Fibroblast of pulmonary artery (primary cell): ENCODE data around the gene RALGAPA2.

Experiments used
- DNase-seq: peaks from one replicate; pipeline ENCODE4 v3.0.0-alpha.2; 2010; ENCODE audit warnings: low read depth
- H3K4me3 ChIP-seq: replicated peaks from 2 replicates; pipeline ENCODE4 v1.5.1; 2011; ENCODE audit warnings: low read depth, mild to moderate bottlenecking, control low read depth, low read length, moderate library complexity
- TF ChIP-seq, protein P1 (sequence below): IDR thresholded peaks from 2 replicates; pipeline ENCODE4 v1.5.1; 2011; ENCODE audit warnings: mild to moderate bottlenecking, control low read depth, low read length, inconsistent platforms; ENCODE audit errors: missing control alignments

Gene RALGAPA2

DNA sequence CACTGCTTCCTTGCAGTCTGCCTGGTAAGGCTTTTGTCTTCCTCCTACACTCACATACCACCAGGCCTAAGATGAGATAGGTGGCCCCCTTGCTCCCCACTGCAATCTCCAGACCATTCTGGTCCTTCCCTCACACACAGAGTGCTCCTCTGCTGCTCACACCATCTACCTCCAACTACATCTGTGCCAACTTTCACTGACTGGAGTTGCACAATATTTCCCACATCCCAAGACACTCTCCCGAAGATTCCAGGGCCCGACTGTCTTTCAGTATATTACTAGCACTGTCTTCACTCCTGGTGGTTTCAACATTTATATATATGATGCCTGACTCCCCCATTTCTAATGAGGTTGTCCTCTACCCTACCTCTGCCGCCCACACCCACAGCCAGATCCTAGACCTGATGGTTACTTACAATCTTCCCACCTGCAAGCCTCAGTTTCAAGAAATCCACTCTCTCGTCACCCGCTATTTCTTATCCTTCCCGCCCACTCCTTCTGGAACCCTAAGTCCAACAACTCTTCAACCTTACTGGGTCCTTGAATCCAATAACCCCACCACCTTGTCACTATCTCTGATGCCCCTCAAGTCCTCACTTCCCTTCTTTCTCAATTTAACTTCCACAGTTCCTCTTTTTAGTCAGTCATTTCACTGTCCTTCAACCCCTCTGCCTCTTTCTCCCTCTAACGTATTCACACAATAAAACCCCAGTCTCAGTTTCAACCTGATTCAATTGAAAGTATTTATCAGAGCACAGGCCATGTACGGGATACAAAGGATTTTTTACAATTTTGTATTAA, 21.6 kb downstream of the RALGAPA2 start:
- no peak overlapping the region for H3K4me3 ChIP-seq
- no peak for DNase-seq
- TF ChIP-seq, protein P1, sequence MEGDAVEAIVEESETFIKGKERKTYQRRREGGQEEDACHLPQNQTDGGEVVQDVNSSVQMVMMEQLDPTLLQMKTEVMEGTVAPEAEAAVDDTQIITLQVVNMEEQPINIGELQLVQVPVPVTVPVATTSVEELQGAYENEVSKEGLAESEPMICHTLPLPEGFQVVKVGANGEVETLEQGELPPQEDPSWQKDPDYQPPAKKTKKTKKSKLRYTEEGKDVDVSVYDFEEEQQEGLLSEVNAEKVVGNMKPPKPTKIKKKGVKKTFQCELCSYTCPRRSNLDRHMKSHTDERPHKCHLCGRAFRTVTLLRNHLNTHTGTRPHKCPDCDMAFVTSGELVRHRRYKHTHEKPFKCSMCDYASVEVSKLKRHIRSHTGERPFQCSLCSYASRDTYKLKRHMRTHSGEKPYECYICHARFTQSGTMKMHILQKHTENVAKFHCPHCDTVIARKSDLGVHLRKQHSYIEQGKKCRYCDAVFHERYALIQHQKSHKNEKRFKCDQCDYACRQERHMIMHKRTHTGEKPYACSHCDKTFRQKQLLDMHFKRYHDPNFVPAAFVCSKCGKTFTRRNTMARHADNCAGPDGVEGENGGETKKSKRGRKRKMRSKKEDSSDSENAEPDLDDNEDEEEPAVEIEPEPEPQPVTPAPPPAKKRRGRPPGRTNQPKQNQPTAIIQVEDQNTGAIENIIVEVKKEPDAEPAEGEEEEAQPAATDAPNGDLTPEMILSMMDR = no peak

DNA sequence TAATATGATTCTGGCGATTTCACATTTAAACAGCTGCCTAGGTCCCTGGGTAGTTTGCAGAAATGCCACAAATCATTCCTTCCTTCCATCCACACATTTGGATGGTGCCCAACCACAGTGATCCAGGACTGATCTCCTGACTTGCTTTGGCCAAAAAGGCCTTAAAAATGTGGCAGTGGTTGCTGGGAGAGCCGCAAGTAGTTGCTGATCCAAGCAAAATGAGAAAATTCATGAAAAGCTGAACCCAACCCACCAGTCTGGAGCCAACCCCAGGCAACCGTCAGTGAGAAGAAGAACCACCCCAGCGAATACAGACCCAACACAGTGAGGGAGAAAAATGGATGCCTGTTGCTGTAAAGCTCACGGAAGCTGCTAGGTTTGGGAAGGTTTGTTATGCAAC, 25.1 kb downstream of the RALGAPA2 start:
- no peak overlapping the region for H3K4me3 ChIP-seq
- TF ChIP-seq, protein P1 = no peak
- no peak for DNase-seq

DNA sequence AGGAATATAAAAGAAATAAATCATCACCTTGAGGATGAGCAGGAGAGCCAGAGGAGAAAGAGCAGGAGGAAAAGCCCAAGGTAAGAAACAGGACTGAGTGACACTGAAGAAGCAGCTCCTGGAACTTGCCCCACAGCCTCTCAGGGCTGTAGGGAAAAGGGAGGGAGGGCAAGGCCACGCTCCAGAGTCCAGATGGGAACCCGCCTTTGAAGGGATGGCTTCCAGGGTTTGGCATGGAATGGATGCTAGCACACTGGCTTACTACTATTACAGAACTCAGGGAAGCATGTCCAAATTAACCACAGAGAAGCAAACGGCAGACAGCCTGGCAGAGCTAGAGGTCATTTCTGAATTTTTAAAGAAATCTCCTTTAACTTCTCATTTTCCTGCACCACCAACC, 26.8 kb downstream of the RALGAPA2 start:
- TF ChIP-seq, protein P1 = no peak
- H3K4me3 ChIP-seq = no peak overlapping the region
- DNase-seq = no peak

DNA sequence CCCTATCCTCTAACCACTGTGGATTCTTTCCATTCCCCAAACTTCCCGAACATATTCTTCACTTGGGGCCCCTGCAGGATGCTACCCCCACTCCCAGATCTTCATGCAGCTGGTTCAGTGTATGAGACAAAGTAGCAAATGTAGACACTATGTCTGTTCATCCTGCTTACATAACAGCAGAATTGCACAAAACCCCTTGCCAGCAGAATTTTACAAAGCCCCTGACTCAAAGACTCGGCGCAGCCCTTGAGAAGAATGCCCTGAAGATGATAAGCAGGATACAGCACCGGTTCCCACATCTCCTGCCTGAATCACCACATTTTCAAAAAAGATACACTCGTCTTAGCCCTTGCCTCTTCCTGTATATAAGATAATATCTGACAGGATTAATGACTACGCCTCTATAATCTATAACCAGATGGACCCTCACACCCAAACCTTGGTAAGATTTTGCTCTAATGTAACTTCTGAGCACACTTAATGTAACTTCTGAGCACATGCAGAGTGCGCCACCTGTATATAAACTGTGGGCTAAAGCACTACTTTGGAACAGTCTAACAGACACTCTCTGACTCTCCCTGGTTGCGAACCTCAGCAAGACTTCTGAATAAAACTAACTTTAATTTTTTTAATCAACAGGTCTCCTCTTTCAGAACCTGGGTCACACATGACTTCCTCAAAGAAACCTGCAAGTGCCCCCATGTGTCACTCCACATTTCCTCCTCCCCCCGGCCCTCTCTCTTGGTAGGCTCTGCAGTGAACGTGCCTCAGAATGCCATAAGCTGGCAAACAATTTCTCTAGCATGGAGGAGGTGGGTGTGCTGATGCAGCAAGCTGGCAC, 28.7 kb downstream of the RALGAPA2 start:
- no peak for DNase-seq
- TF ChIP-seq, protein P1 = no peak
- H3K4me3 ChIP-seq = no peak overlapping the region

DNA sequence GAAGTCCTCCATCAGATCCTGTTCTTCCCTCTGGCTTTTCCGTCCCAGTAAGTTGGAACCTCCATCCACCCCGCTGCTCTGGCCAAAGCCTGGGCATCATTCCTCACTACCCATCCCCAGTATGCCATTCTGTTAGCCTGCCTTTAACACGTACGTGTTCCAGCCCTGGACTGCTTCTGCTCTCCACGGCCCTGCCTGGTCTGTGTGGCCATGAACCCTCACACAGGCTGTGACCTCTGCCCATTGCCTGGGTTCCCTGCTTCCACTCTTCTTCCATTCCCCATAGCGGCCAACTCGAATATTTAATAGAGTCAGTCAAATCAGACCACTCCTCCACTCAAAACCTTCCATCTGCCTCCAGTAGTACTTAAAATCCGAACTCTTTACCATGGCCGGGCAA, 29.4 kb downstream of the RALGAPA2 start:
- TF ChIP-seq, protein P1 = no peak
- DNase-seq = no peak
- no peak overlapping the region for H3K4me3 ChIP-seq

DNA sequence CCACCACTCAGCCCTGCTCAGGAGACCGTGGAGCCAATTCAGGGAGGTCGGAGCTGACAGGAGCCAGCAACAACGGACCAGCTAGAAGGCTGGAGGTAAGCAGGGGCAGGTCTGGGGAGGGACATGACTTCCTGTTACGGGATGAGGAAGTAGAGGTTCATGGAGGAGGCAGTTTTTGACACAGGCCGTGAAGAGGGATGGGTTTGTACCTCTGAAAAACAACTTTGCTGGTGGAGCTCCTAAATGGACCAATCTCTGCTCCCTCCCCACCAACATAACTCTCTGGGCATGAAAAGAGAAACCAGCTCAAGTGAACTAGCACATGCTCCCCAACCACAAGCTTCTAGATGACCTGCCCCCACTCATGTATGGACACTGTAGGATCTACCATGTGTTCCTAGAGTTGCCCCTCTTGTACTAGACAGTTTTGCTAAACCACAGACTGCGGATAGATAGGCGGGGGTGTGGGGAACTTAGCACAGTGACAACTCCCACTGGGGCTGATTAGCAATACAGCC, 31.4 kb downstream of the RALGAPA2 start:
- no peak for DNase-seq
- TF ChIP-seq, protein P1 = no peak
- no peak overlapping the region for H3K4me3 ChIP-seq
